Measurements from ENCODE around the gene PI4KB. TPM values are rescaled to one million over a fixed set of nuclear protein-coding genes. Genes with fewer than 3 reads are reported as not detected.

Gene PI4KB
- total and polyA plus RNA-seq, 2 of the 13 experiments (the other 11 are each of a cell fraction or from before 2014, with no cell fraction given), result 19.5 to 29.3 TPM

GRCh38 chr1:151282883-151283725 lies 44.1 kb downstream of the PI4KB start (continued):
- TF ChIP-seq ZNF597 (CRISPR knock-in tag; IDR thresholded peaks at IDR 0.05) (no peak), CREBL2 (CRISPR knock-in tag; IDR thresholded peaks at IDR 0.05; ENCODE audit: borderline replicate concordance) (no peak), JUN (CRISPR knock-in tag; IDR thresholded peaks at IDR 0.05) (no peak), ZNF629 (CRISPR knock-in tag; conservative IDR thresholded peaks at IDR 0.05) (no peak), SP4 (CRISPR knock-in tag; IDR thresholded peaks at IDR 0.05) (no peak), KDM1A (CRISPR knock-in tag; IDR thresholded peaks at IDR 0.05) (no peak), ZBTB7B (CRISPR knock-in tag; IDR thresholded peaks at IDR 0.05) (no peak), ZFP37 (CRISPR knock-in tag; IDR thresholded peaks at IDR 0.05; ENCODE audit: borderline replicate concordance) (no peak), ZNF713 (CRISPR knock-in tag; IDR thresholded peaks at IDR 0.05) (no peak), ZNF337 (CRISPR knock-in tag; IDR thresholded peaks at IDR 0.05; ENCODE audit: borderline replicate concordance, low read depth) (no peak), ZNF543 (CRISPR knock-in tag; IDR thresholded peaks at IDR 0.05) (no peak), NCOR1 (IDR thresholded peaks at IDR 0.05; ENCODE audit: borderline replicate concordance, low read length) (no peak), HDAC6 (IDR thresholded peaks at IDR 0.05; ENCODE audit: low read depth, low read length) (no peak), MAFF (IDR thresholded peaks at IDR 0.05; ENCODE audit: low read depth, low read length) (no peak), ESRRA (CRISPR knock-in tag; IDR thresholded peaks at IDR 0.05; ENCODE audit: low read depth) (no peak), YEATS2 (CRISPR knock-in tag; IDR thresholded peaks at IDR 0.05; ENCODE audit: borderline replicate concordance) (no peak; the same call in 1 of the 2 replicates), EZH2 (conservative IDR thresholded peaks at IDR 0.05; ENCODE audit: low read depth, low read length) (no peak), RERE (CRISPR knock-in tag; IDR thresholded peaks at IDR 0.05; ENCODE audit: low read depth) (no peak), ZNF781 (CRISPR knock-in tag; IDR thresholded peaks at IDR 0.05; ENCODE audit: borderline replicate concordance, not compliant biosample characterization) (peak; percentile 23), ZNF720 (CRISPR knock-in tag; IDR thresholded peaks at IDR 0.05) (no peak), ZNF143 (CRISPR knock-in tag; IDR thresholded peaks at IDR 0.05) (no peak), RBM39 (IDR thresholded peaks at IDR 0.05; ENCODE audit: low read depth, low read length, poor library complexity, severe bottlenecking) (no peak), ARID2 (CRISPR knock-in tag; IDR thresholded peaks at IDR 0.05; ENCODE audit: borderline replicate concordance) (peak; percentile 54; the same call in 1 of the 2 replicates), TGIF2 (CRISPR knock-in tag; IDR thresholded peaks at IDR 0.05) (no peak), TAF1 (CRISPR knock-in tag; IDR thresholded peaks at IDR 0.05) (no peak; the same call in 1 of the 2 replicates)

Data from HepG2 (cell line).